ENCODE results near the gene CACNA1S.

DNA sequence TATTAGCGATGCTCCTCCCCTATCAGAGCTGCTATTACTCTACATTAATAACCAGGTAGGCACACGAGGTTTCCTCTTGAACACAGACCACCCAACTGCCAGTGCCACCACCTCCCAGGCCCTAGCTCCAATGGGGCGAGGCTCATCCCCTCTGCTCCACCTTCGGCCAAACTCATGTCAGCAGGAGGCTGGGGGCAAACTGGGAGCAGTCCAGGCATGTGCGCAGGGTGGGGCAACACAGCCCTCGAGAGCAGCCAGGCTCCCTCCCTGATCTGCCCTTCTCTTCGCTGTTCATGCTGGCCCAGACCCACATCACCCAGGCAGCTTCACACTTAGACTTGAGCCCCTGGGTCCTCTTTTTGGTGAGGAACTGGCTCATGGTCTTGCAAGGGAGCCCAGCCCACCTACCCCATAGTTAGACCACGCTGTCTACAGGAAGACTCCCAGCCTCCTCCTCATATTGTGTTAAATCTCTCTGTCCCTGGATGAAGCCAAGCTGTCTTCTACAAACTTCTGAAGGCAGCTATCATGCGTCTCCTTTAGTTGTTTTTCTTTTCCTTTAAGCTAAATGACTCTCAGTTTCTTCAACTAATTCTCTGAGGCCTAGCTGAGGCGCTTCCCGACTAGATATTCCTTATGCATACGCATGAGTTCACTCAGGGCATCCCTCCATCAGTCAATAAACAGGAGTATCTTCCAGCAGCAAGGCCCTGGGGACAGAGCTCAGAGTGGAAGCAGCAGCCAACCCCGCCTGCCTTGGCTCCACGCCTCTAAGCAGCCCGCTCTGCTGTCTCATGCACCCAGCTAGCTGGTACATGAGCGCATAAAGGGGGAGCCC lies 30.0 kb upstream of the CACNA1S start:
- TF ChIP-seq EZH2 (IDR thresholded peaks at IDR 0.05; ENCODE audit: insufficient read depth, low read length): no peak
- TF ChIP-seq, protein P1, sequence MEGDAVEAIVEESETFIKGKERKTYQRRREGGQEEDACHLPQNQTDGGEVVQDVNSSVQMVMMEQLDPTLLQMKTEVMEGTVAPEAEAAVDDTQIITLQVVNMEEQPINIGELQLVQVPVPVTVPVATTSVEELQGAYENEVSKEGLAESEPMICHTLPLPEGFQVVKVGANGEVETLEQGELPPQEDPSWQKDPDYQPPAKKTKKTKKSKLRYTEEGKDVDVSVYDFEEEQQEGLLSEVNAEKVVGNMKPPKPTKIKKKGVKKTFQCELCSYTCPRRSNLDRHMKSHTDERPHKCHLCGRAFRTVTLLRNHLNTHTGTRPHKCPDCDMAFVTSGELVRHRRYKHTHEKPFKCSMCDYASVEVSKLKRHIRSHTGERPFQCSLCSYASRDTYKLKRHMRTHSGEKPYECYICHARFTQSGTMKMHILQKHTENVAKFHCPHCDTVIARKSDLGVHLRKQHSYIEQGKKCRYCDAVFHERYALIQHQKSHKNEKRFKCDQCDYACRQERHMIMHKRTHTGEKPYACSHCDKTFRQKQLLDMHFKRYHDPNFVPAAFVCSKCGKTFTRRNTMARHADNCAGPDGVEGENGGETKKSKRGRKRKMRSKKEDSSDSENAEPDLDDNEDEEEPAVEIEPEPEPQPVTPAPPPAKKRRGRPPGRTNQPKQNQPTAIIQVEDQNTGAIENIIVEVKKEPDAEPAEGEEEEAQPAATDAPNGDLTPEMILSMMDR (IDR thresholded peaks at IDR 0.05; ENCODE audit: insufficient read depth, low read depth, low read length): no peak

Measured in astrocyte (in vitro differentiated cells and primary cell).